ENCODE measurements around the gene ATP2B2.

GRCh38 chr3:10448544-10448943 lies 56.8 kb downstream of the ATP2B2 start:
- no peak for TF ChIP-seq RBBP5 (IDR thresholded peaks at IDR 0.05; ENCODE audit: borderline replicate concordance, low read depth, low read length)
- no peak for TF ChIP-seq RFX5 (IDR thresholded peaks at IDR 0.05; ENCODE audit: borderline replicate concordance, low read depth, low read length)
- no peak for TF ChIP-seq MAX (IDR thresholded peaks at IDR 0.05)
- no peak for TF ChIP-seq KDM5A (IDR thresholded peaks at IDR 0.05; ENCODE audit: low read length)
- TF ChIP-seq ATF3 (IDR thresholded peaks at IDR 0.05; ENCODE audit: insufficient read depth, low read depth, low read length) = no peak
- no peak for TF ChIP-seq CTCF (IDR thresholded peaks at IDR 0.05; ENCODE audit: control extremely low read depth in 1 of 3, insufficient read depth in 1 of 3, low read depth in 1 of 3, low read length in 3 of 3)
- no peak for TF ChIP-seq USF2 (IDR thresholded peaks at IDR 0.05; ENCODE audit: low read length)
- TF ChIP-seq JUN (IDR thresholded peaks at IDR 0.05; ENCODE audit: low read depth, low read length) = no peak
- no peak for TF ChIP-seq EP300 (IDR thresholded peaks at IDR 0.05; ENCODE audit: borderline replicate concordance in 1 of 2, low read depth in 2 of 2, low read length in 2 of 2)
- no peak for TF ChIP-seq SIRT6 (IDR thresholded peaks at IDR 0.05; ENCODE audit: low read length)
- TF ChIP-seq MAFK (IDR thresholded peaks at IDR 0.05; ENCODE audit: low read depth, low read length) = no peak
- no peak for TF ChIP-seq EZH2 (IDR thresholded peaks at IDR 0.05; ENCODE audit: low read depth, low read length, severe bottlenecking)
- no peak for TF ChIP-seq BCL11A (IDR thresholded peaks at IDR 0.05; ENCODE audit: low read depth in 2 of 2, low read length in 2 of 2)

Measured in H1 (cell line).